ENCODE results near the gene CRY1. TPM values are rescaled to one million over a fixed set of nuclear protein-coding genes. Genes with fewer than 3 reads are reported as not detected.
"Not testable (repeated sequence)": the region's sequence is repeated elsewhere in the genome, so short reads cannot be mapped to it uniquely, and the experiment has no call there.

Gene CRY1
- total RNA-seq, 2 experiments from 2014 or later: 13.5 to 15.7 TPM

DNA sequence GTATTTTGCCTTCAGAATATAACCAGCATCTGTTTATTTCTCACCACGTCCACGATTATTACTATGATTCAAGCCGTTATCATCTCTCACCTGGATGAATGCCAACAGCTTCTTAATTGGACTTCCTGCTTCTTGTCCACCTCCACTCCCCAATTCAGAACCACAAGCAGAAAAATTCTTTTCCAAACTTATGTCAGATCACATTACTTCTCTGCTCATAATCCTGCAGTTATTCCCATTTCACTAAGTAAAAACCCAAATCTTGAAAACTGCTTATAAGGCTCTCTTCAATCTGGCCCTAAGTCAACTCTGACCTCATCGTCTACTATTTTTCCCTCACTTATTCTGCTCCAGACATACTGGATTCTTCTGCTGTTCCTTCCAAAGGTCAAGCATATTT lies 2.0 kb downstream of the CRY1 start:
- H3K9me3 Mint-ChIP-seq (ENCODE audit: insufficient read depth): no peaks in the 10 kb centered on the region
- H3K36me3 Mint-ChIP-seq (ENCODE audit: low read depth): peaks cover 2% of the 10 kb centered on the region
- ATAC-seq (no peak), DNase-seq (no peak)
- H3K4me3 Mint-ChIP-seq: no peak overlapping the region
- ChIA-PET CTCF (interaction anchor here (1.0 to 6.6 kb wide), 10 partner anchors 8 to 539 kb away, joined by 3 to 65 read pairs (median 4); no protein-coding TSS in a partner anchor), POLR2A (no interaction called here)
- H3K27me3 Mint-ChIP-seq (ENCODE audit: low read depth): no peaks in the 10 kb centered on the region
- H3K27ac Mint-ChIP-seq: no peak overlapping the region
- peaks cover 12% of the 10 kb centered on the region for H3K4me1 Mint-ChIP-seq (ENCODE audit: low read depth)

DNA sequence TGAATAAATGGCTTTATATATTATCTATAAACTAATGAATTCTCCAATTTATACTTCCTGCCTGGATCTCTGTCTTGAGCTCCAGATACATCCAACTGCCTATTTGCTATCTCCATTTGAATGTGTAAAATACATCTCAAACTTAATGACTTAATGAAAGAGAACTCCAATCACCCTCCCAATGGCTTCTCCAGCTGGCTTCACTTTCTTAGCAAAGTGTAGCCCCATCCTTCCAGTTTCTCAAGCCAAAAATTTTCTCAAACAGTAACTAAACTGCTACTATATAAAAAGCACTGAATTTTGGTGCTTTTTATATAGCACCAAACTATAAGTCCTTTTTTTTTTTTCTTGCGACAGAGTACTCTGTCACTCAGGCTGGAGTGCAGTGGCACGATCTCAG lies 2.6 kb downstream of the CRY1 start:
- Mint-ChIP-seq H3K9me3 (ENCODE audit: insufficient read depth) (no peaks in the 10 kb centered on the region), H3K27me3 (ENCODE audit: low read depth) (no peaks in the 10 kb centered on the region), H3K4me1 (ENCODE audit: low read depth) (peaks cover 12% of the 10 kb centered on the region), H3K4me3 (no peak overlapping the region), H3K27ac (no peak overlapping the region), H3K36me3 (ENCODE audit: low read depth) (peaks cover 2% of the 10 kb centered on the region)
- no peak for DNase-seq
- CTCF ChIA-PET: interaction anchor here (0.9 to 6.6 kb wide), 5 partner anchors 10 to 516 kb away, joined by 3 to 65 read pairs (median 13); no protein-coding TSS in a partner anchor
- POLR2A ChIA-PET: interaction anchor here (0.6 kb wide), 1 partner anchor 43 kb away, joined by 8 read pairs; no protein-coding TSS in a partner anchor
- ATAC-seq: no peak

DNA sequence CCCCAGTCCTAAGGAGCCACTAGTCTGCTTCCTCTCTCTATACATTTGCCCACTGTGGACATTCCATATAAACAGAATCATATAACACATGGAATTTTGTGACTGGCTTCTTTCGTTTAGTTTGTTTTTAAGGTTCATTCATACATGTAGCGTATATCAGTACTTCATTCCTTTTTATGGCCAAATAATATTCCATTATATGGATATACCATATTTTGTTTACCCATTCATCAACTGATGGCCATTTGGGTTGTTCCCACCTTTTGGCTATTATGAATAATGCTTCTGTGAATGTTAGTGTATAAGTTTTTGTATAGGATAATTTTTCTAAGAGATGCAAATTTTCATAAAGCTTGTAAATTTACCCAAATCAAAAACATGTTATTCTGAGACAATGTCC lies 4.4 kb downstream of the CRY1 start:
- H3K4me1 Mint-ChIP-seq (ENCODE audit: low read depth): peaks cover 9% of the 10 kb centered on the region
- H3K9me3 Mint-ChIP-seq (ENCODE audit: insufficient read depth): no peaks in the 10 kb centered on the region
- H3K27ac Mint-ChIP-seq: no peak overlapping the region
- H3K4me3 Mint-ChIP-seq: no peak overlapping the region
- DNase-seq (no peak), ATAC-seq (no peak)
- peaks cover 2% of the 10 kb centered on the region for H3K36me3 Mint-ChIP-seq (ENCODE audit: low read depth)
- H3K27me3 Mint-ChIP-seq (ENCODE audit: low read depth): no peaks in the 10 kb centered on the region
- ChIA-PET CTCF (interaction anchor here (0.6 to 6.6 kb wide), 4 partner anchors 10 to 521 kb away, joined by 3 to 65 read pairs (median 9); no protein-coding TSS in a partner anchor), POLR2A (interaction anchor here (1.1 kb wide), 1 partner anchor 9 kb away, joined by 3 read pairs; no protein-coding TSS in a partner anchor)

DNA sequence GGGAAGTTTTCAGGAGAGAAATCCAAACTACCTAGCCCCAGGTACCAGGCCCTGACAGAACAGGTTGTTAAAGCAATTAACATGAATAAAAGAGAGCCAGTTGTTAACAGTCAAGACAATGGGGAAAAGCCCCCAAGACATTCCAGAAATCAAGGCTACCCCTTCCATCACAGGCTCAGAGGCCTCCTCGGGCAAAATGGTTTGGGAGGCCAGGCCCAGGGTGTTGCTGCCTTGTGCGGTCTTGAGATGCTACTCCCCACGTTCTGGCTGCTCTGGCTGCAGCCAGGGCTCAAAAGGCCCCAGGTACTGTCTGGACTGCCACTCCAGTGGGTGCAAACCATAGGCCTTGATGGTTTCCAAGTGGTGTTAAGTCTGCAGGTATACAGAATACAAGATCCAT lies 7.0 kb downstream of the CRY1 start:
- CTCF ChIA-PET: interaction anchor here (1.5 to 1.8 kb wide), 2 partner anchors 19 to 271 kb away, joined by 3 to 5 read pairs; no protein-coding TSS in a partner anchor
- Mint-ChIP-seq H3K4me1 (ENCODE audit: low read depth) (peaks cover 6% of the 10 kb centered on the region), H3K4me3 (no peak overlapping the region), H3K27me3 (ENCODE audit: low read depth) (peaks cover 2% of the 10 kb centered on the region), H3K36me3 (ENCODE audit: low read depth) (peaks cover 11% of the 10 kb centered on the region), H3K9me3 (ENCODE audit: insufficient read depth) (peaks cover 8% of the 10 kb centered on the region), H3K27ac (no peak overlapping the region)
- POLR2A ChIA-PET: interaction anchor here (1.2 kb wide), 1 partner anchor 130 kb away, joined by 4 read pairs; the partner anchor contains the start of gene TMEM263
- DNase-seq (no peak), ATAC-seq (no peak)

DNA sequence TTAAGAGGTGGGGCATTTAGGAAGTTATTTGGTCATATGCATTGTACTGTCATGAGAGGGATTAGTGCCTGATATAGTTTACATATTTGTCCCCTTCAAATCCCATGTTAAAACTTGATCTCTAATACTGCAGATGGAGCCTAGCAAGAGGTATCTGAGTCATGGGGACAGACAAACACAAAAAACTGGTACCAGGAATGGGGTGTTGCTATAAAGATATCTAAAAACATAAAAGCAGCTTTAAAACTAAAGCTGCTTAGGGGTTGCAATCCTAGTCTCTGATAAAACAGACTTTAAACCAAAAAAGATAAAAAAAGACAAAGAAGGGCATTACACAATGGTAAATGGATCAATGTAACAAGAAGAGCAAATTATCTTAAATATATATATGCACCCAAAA lies 11.6 kb downstream of the CRY1 start:
- H3K36me3 Mint-ChIP-seq (ENCODE audit: low read depth): peaks cover 8% of the 10 kb centered on the region
- H3K4me3 Mint-ChIP-seq: no peak overlapping the region
- H3K9me3 Mint-ChIP-seq (ENCODE audit: insufficient read depth): peaks cover 8% of the 10 kb centered on the region
- H3K4me1 Mint-ChIP-seq (ENCODE audit: low read depth): peaks cover 3% of the 10 kb centered on the region
- ATAC-seq: no peak
- no peak for DNase-seq
- no peak overlapping the region for H3K27ac Mint-ChIP-seq
- CTCF ChIA-PET: no interaction called here
- POLR2A ChIA-PET: no interaction called here
- peaks cover 2% of the 10 kb centered on the region for H3K27me3 Mint-ChIP-seq (ENCODE audit: low read depth)

DNA sequence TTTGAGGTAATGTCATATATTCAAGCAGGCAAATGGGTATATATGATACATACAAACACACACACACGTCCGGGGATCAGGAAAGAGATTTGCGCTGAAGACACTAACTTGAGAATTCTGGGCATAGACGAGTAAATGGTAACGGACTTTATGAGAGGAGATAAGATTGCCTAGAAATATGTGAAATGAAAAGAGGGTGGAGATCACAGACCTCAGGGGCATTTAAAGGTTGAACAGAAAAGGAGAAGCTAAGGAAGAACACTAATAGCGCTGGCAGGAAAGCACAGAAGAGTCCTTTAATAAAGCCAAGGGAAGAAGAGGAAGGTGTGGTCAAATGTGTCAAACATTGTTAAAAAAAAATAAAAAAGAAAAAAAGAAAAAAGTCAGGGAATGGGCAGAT lies 13.1 kb downstream of the CRY1 start:
- DNase-seq: no peak
- POLR2A ChIA-PET: interaction anchor here (1.6 kb wide), 1 partner anchor 9 kb away, joined by 3 read pairs; no protein-coding TSS in a partner anchor
- CTCF ChIA-PET: interaction anchor here (0.9 to 3.2 kb wide), 5 partner anchors 10 to 32 kb away, joined by 3 to 19 read pairs (median 3); partner anchors contain the start of gene CRY1
- peaks cover 2% of the 10 kb centered on the region for H3K27me3 Mint-ChIP-seq (ENCODE audit: low read depth)
- H3K4me3 Mint-ChIP-seq: no peak overlapping the region
- no peak overlapping the region for H3K27ac Mint-ChIP-seq
- ATAC-seq: no peak
- H3K4me1 Mint-ChIP-seq (ENCODE audit: low read depth): no peaks in the 10 kb centered on the region
- H3K36me3 Mint-ChIP-seq (ENCODE audit: low read depth): peaks cover 8% of the 10 kb centered on the region
- H3K9me3 Mint-ChIP-seq (ENCODE audit: insufficient read depth): peaks cover 8% of the 10 kb centered on the region

DNA sequence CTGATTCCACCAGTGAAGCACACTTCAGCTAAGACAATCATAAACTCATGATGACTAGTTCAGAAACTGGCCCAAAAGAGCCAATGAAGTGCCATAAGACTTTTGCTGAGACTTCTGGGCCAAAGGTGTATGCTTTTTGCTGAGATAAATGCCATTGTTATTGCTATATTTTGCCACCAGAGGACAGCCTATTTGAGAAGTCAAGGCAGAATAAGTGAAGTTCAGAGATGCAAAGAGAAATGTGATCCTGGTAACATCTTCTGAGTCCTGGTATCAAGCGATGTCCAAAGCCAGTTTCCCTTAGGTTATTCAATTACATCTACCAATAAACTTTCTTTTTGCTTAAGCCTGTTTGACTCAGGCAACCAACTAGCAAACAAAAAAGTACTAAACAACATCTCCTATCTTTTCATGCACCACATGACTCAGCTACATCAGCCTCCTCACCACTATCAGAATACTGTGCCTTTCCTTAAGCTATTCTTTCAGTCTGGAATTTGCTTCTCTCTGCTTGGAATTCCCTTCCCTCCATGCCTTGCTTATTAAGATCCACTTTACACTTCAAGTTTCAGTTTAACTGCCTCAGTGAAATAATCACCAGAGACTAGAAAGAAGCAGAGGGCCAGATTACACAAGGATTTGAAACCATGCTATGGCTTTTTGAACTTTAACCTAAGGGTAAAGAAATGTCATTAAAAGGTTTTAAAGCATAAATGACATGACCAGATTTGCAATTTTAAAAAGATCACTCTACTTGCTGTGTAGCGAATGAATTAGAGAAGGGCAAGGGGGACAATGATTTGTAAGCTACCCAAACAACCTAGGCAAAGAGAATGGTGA lies 14.0 kb downstream of the CRY1 start:
- DNase-seq (no peak), ATAC-seq (no peak)

DNA sequence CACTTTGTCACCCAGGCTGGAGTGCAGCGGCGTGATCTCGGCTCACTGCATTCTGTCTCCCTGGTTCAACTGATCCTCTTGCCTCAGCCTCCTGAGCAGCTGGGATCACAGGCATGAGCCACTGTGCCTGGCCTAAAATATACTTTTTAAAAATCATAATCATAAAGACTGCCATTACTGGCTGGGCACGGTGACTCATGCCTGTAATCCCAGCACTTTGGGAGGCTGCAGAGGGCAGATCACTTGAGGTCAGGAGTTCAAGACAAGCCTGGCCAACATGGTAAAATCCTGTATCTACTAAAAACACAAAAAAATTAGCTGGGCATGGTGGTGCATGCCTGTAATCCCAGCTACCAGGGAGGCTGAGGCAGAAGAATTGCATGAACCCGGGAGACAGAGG lies 20.1 kb downstream of the CRY1 start:
- ATAC-seq; DNase-seq; H3K36me3 Mint-ChIP-seq (ENCODE audit: low read depth); POLR2A ChIA-PET; H3K27me3 Mint-ChIP-seq (ENCODE audit: low read depth); H3K27ac Mint-ChIP-seq; H3K4me3 Mint-ChIP-seq; H3K4me1 Mint-ChIP-seq (ENCODE audit: low read depth); H3K9me3 Mint-ChIP-seq (ENCODE audit: insufficient read depth): not testable (repeated sequence)
- CTCF ChIA-PET: interaction anchor here (1.5 kb wide), 1 partner anchor 19 kb away, joined by 3 read pairs; no protein-coding TSS in a partner anchor

More for the DNA sequence above, 14.0 kb downstream of the CRY1 start:
- ChIA-PET CTCF (interaction anchor here (0.7 to 3.2 kb wide), 10 partner anchors 11 to 528 kb away, joined by 3 to 19 read pairs (median 4); partner anchors contain the start of gene CRY1), POLR2A (interaction anchor here (1.6 kb wide), 1 partner anchor 10 kb away, joined by 3 read pairs; no protein-coding TSS in a partner anchor)
- Mint-ChIP-seq H3K27ac (no peak overlapping the region), H3K36me3 (ENCODE audit: low read depth) (peaks cover 8% of the 10 kb centered on the region), H3K4me3 (no peak overlapping the region), H3K4me1 (ENCODE audit: low read depth) (no peaks in the 10 kb centered on the region), H3K9me3 (ENCODE audit: insufficient read depth) (peaks cover 8% of the 10 kb centered on the region), H3K27me3 (ENCODE audit: low read depth) (peaks cover 2% of the 10 kb centered on the region)

DNA sequence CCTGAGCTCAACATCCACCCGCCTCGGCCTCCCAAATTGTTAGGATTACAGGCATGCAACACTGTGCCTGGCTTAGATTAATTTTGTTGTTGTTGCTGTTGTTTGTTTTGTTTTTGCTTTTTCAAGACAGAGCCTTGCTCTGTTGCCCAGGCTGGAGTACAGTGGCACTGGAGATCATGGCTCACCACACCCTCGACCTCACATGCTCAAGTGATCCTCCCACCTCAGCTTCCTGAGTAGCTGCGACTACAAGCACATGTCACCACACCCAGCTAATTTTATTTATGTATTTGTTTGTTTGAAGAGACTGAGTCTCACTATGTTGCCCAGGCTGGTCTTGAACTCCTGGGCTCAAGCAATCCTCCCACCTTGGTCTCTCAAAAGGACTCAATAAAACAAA lies 26.7 kb downstream of the CRY1 start:
- Mint-ChIP-seq H3K27me3 (ENCODE audit: low read depth) (no peaks in the 10 kb centered on the region), H3K36me3 (ENCODE audit: low read depth) (peaks cover 3% of the 10 kb centered on the region), H3K4me3 (no peak overlapping the region), H3K4me1 (ENCODE audit: low read depth) (peaks cover 4% of the 10 kb centered on the region), H3K9me3 (ENCODE audit: insufficient read depth) (no peaks in the 10 kb centered on the region), H3K27ac (no peak overlapping the region)
- no peak for ATAC-seq
- no peak for DNase-seq
- CTCF ChIA-PET: no interaction called here
- POLR2A ChIA-PET: no interaction called here

DNA sequence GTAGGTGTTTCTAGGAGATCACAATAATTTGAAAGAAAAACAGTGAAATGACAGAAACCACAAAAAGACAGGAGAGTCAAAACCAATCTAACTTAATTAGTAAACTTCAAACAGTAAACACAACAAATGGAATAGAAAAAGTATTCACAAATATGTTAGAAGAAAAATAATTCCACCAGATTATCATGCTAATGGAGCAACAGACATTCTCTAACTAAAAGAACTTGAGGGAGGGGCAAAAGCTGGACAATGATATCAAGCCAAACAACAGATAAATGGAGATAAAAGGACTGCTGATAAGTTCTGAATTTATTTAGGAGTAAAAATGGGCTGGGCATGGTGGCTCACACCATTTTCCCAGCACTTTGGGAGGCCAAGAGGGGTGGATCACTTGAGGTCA lies 28.7 kb downstream of the CRY1 start:
- ATAC-seq: no peak
- ChIA-PET CTCF (no interaction called here), POLR2A (no interaction called here)
- no peak for DNase-seq
- Mint-ChIP-seq H3K27me3 (ENCODE audit: low read depth) (no peaks in the 10 kb centered on the region), H3K27ac (no peak overlapping the region), H3K4me1 (ENCODE audit: low read depth) (peaks cover 4% of the 10 kb centered on the region), H3K36me3 (ENCODE audit: low read depth) (peaks cover 3% of the 10 kb centered on the region), H3K4me3 (no peak overlapping the region), H3K9me3 (ENCODE audit: insufficient read depth) (no peaks in the 10 kb centered on the region)

DNA sequence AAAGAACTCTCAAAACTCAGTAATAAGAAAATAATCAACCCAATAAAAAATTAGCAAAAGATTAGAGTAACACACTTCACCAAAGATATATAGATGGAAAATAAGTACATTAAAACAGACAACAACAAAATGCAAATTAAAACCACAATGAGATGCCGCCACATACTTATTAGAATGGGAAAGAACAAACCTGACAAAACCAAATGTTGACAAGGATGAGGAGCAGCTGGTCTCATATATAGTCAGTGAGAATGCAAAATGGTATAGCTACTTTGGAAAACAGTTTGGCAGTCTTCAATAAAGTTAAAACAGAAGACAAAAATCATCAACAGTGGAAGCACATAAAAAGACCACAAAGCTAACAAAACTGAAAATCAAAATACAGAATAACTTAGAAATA lies 29.1 kb downstream of the CRY1 start:
- no peak overlapping the region for H3K27ac Mint-ChIP-seq
- H3K4me1 Mint-ChIP-seq (ENCODE audit: low read depth): peaks cover 4% of the 10 kb centered on the region
- peaks cover 3% of the 10 kb centered on the region for H3K36me3 Mint-ChIP-seq (ENCODE audit: low read depth)
- no peak overlapping the region for H3K4me3 Mint-ChIP-seq
- no peaks in the 10 kb centered on the region for H3K27me3 Mint-ChIP-seq (ENCODE audit: low read depth)
- no peak for DNase-seq
- CTCF ChIA-PET: no interaction called here
- no peak for ATAC-seq
- POLR2A ChIA-PET: no interaction called here
- H3K9me3 Mint-ChIP-seq (ENCODE audit: insufficient read depth): no peaks in the 10 kb centered on the region

DNA sequence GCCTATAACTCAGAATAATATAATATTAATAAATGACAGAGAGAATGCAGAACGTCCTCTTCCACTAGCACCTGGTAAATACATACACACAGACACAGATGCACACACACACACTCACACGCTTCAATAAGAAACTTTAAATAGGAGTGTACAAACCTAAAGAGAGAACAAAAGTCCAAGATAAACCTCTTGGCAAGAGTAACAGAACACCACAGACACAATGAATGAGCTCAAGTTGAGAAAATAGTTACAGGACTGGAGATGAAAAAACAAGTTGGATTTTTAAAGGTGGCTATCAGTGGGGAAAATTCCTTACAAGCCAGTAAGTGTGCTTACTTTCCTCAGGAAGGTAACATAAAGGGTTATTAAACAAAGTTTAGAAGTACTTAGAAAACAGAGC lies 35.2 kb downstream of the CRY1 start:
- DNase-seq (no peak), ATAC-seq (no peak)
- H3K4me1 Mint-ChIP-seq (ENCODE audit: low read depth): no peaks in the 10 kb centered on the region
- H3K27me3 Mint-ChIP-seq (ENCODE audit: low read depth): no peaks in the 10 kb centered on the region
- H3K4me3 Mint-ChIP-seq: no peak overlapping the region
- no peak overlapping the region for H3K27ac Mint-ChIP-seq
- peaks cover 1% of the 10 kb centered on the region for H3K36me3 Mint-ChIP-seq (ENCODE audit: low read depth)
- CTCF ChIA-PET: no interaction called here
- POLR2A ChIA-PET: no interaction called here
- peaks cover 6% of the 10 kb centered on the region for H3K9me3 Mint-ChIP-seq (ENCODE audit: insufficient read depth)

All from activated CD8-positive, alpha-beta T cell treated with anti-CD3 and anti-CD28 coated beads, Interleukin-2, amount 10 ng/mL, durations not matched to agents 7 days and 5 days (primary cell).